SK-N-MC (cell line): ENCODE data around the gene HJURP.

Source experiments
- DNase-seq: peaks from one replicate; pipeline ENCODE4 v3.0.0-alpha.2; 2011; ENCODE audit warnings: low read depth, low spot score
- H3K27ac ChIP-seq: fragments of 200-600 bp; sonication (generic); 2 replicates; pipeline ENCODE4 v1.5.1; 2016; ENCODE audit warnings: mixed run types
- H3K36me3 ChIP-seq: fragments of 200-600 bp; sonication (generic); 2 replicates; pipeline ENCODE4 v1.6.1; 2017; ENCODE audit warnings: antibody characterized with exemption, low read length, mixed read lengths; ENCODE audit not compliant: insufficient read depth
- H3K4me3 ChIP-seq: fragments of 200-600 bp; sonication (generic); 2 replicates; pipeline ENCODE4 v1.5.1; 2016
- H3K9ac ChIP-seq: fragments of 200-600 bp; sonication (generic); 2 replicates; pipeline ENCODE4 v1.8.0; 2017; ENCODE audit warnings: mixed run types, mixed read lengths; ENCODE audit not compliant: insufficient read length
- H3K9me3 ChIP-seq: fragments of 200-600 bp; sonication (generic); 2 replicates; pipeline ENCODE4 v1.6.1; 2017; ENCODE audit warnings: low read depth, mild to moderate bottlenecking, antibody characterized with exemption, low read length, moderate library complexity, mixed read lengths
- EZH2 ChIP-seq: fragments of 200-600 bp; sonication (generic); IDR thresholded peaks from one replicate; pipeline ENCODE4 v1.6.1; 2017; ENCODE audit warnings: antibody characterized with exemption
- FOXP2 ChIP-seq: optimal IDR thresholded peaks from 2 replicates; pipeline ENCODE3; 2011; ENCODE audit warnings: mild to moderate bottlenecking, moderate library complexity; ENCODE audit not compliant: insufficient read depth; ENCODE audit errors: extremely low read length, control extremely low read depth
- POLR2AphosphoS5 ChIP-seq: IDR thresholded peaks from 2 replicates; pipeline ENCODE4 v1.6.1; 2012; ENCODE audit warnings: mild to moderate bottlenecking, low read depth, low read length, borderline replicate concordance

The HJURP gene

GRCh38 chr2:233852056-233852455 is 2.3 kb downstream of the HJURP start:
- peak overlapping the region; percentile 95 for H3K9ac ChIP-seq
- peak overlapping the region; percentile 98 for H3K4me3 ChIP-seq
- TF ChIP-seq POLR2AphosphoS5 (no peak), EZH2 (no peak), FOXP2 (no peak)
- no peak for DNase-seq
- peaks cover 65% of the 10 kb centered on the region for H3K36me3 ChIP-seq
- no peak overlapping the region for H3K27ac ChIP-seq
- no peaks in the 10 kb centered on the region for H3K9me3 ChIP-seq

- H3K4me3 ChIP-seq, result no peak overlapping the region
- no peak for DNase-seq
- TF ChIP-seq FOXP2 (no peak), POLR2AphosphoS5 (no peak), EZH2 (no peak)
- H3K9me3 ChIP-seq, result no peaks in the 10 kb centered on the region
- H3K9ac ChIP-seq, result no peak overlapping the region
- no peak overlapping the region for H3K27ac ChIP-seq
- H3K36me3 ChIP-seq, result peaks cover 74% of the 10 kb centered on the region
Measured at GRCh38 chr2:233851169-233851568, 3.2 kb downstream of the HJURP start.

GRCh38 chr2:233850745-233851144 is 3.6 kb downstream of the HJURP start:
- H3K9me3 ChIP-seq, result no peaks in the 10 kb centered on the region
- H3K27ac ChIP-seq, result no peak overlapping the region
- no peak for TF ChIP-seq POLR2AphosphoS5
- TF ChIP-seq EZH2, result no peak
- no peak for TF ChIP-seq FOXP2
- DNase-seq, result no peak
- H3K9ac ChIP-seq, result no peak overlapping the region
- peaks cover 79% of the 10 kb centered on the region for H3K36me3 ChIP-seq
- H3K4me3 ChIP-seq, result no peak overlapping the region

DNA sequence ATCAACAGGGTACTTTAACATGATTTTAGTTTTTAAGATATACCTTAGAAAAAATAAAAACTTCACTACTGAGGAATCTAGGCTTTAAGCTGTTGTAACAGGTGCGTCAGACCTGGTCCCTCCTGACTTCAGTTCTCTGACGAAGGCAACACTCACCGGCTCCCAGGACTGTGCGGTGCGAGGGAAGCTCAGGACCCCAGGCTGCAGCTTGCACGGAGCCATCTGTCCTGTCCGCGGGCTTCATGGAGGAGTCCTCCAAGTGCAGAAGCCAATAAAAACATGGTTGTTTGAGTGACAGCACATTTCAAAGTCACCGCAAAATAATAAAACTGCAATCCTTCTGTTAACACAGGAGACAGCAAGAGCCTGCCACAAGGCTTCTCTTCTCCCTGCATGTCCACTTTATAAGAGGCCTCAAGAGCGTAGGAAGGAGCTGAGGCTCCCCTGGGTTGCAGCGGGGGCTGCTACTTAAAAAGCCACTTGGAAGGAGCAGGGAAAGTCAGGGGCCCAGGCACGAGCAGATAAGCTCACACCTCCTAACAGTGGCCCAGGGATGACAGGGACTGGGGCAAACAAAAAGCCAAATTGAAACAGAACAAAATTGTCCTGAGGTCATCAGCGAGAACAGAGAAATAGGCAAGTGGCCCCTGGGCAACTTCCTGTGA is 4.6 kb downstream of the HJURP start:
- TF ChIP-seq POLR2AphosphoS5 (no peak), EZH2 (no peak), FOXP2 (no peak)
- Histone ChIP-seq H3K36me3 (peaks cover 89% of the 10 kb centered on the region), H3K9ac (no peak overlapping the region), H3K27ac (no peak overlapping the region), H3K4me3 (no peak overlapping the region), H3K9me3 (no peaks in the 10 kb centered on the region)
- DNase-seq, result no peak

DNA sequence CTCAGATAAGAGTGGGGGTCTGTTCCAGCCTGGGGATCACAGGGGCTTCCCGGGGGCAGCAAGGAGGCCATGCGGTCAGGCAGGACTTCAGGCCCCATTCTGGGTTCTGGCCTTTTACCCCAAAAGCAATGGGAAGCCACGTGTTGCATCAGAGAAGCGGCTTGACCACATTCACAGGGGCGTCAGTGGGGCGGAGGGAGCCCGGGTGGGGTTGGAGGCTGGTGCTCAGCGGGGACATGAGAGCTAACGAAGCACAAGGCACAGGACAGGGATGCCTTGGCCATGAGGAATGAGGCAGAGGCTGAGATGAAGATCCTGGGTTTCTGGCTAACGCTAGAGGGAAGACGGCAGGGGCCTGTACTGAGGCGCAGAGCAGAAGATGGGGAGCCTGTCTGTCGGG is 6.1 kb downstream of the HJURP start:
- no peak overlapping the region for H3K4me3 ChIP-seq
- H3K27ac ChIP-seq, result no peak overlapping the region
- DNase-seq, result no peak
- no peak for TF ChIP-seq EZH2
- TF ChIP-seq FOXP2, result no peak
- no peak for TF ChIP-seq POLR2AphosphoS5
- no peaks in the 10 kb centered on the region for H3K9me3 ChIP-seq
- H3K9ac ChIP-seq, result no peak overlapping the region
- H3K36me3 ChIP-seq, result peaks cover 100% of the 10 kb centered on the region

GRCh38 chr2:233847248-233847898 is 7.0 kb downstream of the HJURP start:
- no peak for DNase-seq
- H3K36me3 ChIP-seq, result peaks cover 100% of the 10 kb centered on the region
- no peak overlapping the region; the same call in 1 of the 2 replicates for H3K27ac ChIP-seq
- no peak for TF ChIP-seq EZH2
- no peak for TF ChIP-seq FOXP2
- no peak for TF ChIP-seq POLR2AphosphoS5
- H3K4me3 ChIP-seq, result no peak overlapping the region
- H3K9me3 ChIP-seq, result no peaks in the 10 kb centered on the region
- no peak overlapping the region for H3K9ac ChIP-seq

GRCh38 chr2:233846387-233847247 is 7.7 kb downstream of the HJURP start:
- H3K27ac ChIP-seq, result no peak overlapping the region
- H3K9ac ChIP-seq, result no peak overlapping the region
- TF ChIP-seq FOXP2 (no peak), POLR2AphosphoS5 (no peak), EZH2 (no peak)
- DNase-seq, result no peak
- H3K9me3 ChIP-seq, result no peaks in the 10 kb centered on the region
- peaks cover 100% of the 10 kb centered on the region for H3K36me3 ChIP-seq
- H3K4me3 ChIP-seq, result no peak overlapping the region
